Muscle layer of duodenum (tissue), 2 donors: ENCODE data around the gene FBLN2.

ENCODE experiments used
- H3K27ac ChIP-seq: one replicate; pipeline ENCODE4 v1.7.0; 2013; ENCODE audit warnings: mild to moderate bottlenecking, low read length
- H3K27me3 ChIP-seq: one replicate; pipeline ENCODE4 v1.7.0; 2013; ENCODE audit warnings: low read depth, mild to moderate bottlenecking, control low read depth, low read length
- H3K36me3 ChIP-seq, 2 donors: one replicate each; pipeline ENCODE4 v1.7.0; 2013; ENCODE audit warnings: low read length in 2 of 2, control low read depth in 1 of 2, mild to moderate bottlenecking in 1 of 2; ENCODE audit not compliant: insufficient read depth in 2 of 2, control insufficient read depth in 1 of 2
- H3K4me1 ChIP-seq, 2 donors: one replicate each; pipeline ENCODE4 v1.7.0; 2013; ENCODE audit warnings: low read length in 2 of 2, mild to moderate bottlenecking in 2 of 2, control low read depth in 1 of 2, moderate library complexity in 1 of 2; ENCODE audit not compliant: insufficient read depth in 2 of 2, control insufficient read depth in 1 of 2
- H3K4me3 ChIP-seq, 2 donors: one replicate each; pipeline ENCODE4 v1.7.0; 2013; ENCODE audit warnings: low read length in 2 of 2, low read depth in 1 of 2, mild to moderate bottlenecking in 1 of 2
- H3K9me3 ChIP-seq, 2 donors: one replicate each; pipeline ENCODE4 v1.7.0; 2013; ENCODE audit warnings: low read length in 2 of 2, control low read depth in 1 of 2, mild to moderate bottlenecking in 1 of 2; ENCODE audit not compliant: control insufficient read depth in 1 of 2
- donor health status: healthy.

The FBLN2 gene

DNA sequence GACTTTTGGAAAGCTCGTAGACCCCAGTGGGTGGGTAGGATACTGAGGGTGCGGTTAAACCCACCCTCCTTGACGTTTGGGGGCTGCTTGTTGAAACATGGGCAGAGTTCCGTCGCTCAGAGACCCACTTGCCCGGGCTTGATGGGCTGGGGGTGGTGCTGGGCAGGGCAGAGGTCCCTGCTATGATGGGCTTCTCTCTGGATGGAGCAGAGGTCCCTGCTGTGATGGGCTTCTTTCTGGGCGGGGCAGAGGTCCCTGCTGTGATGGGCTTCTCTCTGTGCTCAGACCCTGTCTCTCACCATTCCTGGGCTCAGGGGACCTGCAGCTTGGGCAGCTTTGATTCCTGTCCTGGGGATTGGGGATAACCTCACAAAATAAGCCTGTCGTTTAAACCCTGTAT is 45.2 kb downstream of the FBLN2 start:
- H3K27me3 ChIP-seq = no peaks in the 10 kb centered on the region
- H3K4me1 ChIP-seq = no peaks in the 10 kb centered on the region
- no peaks in the 10 kb centered on the region for H3K9me3 ChIP-seq
- H3K4me3 ChIP-seq = no peak overlapping the region
- no peaks in the 10 kb centered on the region for H3K36me3 ChIP-seq
- no peak overlapping the region for H3K27ac ChIP-seq

GRCh38 chr3:13594991-13595421 is 46.1 kb downstream of the FBLN2 start:
- no peaks in the 10 kb centered on the region for H3K27me3 ChIP-seq
- H3K4me3 ChIP-seq = no peak overlapping the region
- no peaks in the 10 kb centered on the region for H3K4me1 ChIP-seq
- H3K27ac ChIP-seq = no peak overlapping the region
- no peaks in the 10 kb centered on the region for H3K9me3 ChIP-seq
- no peaks in the 10 kb centered on the region for H3K36me3 ChIP-seq

DNA sequence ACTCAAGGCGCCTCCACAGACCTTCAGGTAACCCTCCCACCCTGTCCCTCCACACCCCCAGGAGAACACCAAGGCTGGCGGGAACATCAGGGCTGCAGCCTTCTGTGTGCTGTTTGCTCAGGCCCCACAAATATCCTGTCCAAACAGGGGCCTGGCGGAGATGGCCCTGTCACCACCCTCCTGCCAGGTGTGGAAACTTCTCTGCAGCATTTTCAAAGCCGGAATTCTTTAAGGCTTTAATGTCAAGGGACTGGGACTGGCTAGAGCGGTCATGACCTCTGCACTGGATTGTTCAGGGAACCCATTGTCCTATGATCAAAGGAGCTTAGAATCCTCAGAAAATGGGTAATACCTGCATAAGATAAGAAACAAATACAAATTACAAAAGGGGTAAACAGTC is 46.6 kb downstream of the FBLN2 start:
- H3K9me3 ChIP-seq = no peaks in the 10 kb centered on the region
- H3K36me3 ChIP-seq = no peaks in the 10 kb centered on the region
- no peak overlapping the region for H3K4me3 ChIP-seq
- no peaks in the 10 kb centered on the region for H3K4me1 ChIP-seq
- no peaks in the 10 kb centered on the region for H3K27me3 ChIP-seq
- no peak overlapping the region for H3K27ac ChIP-seq

- no peak overlapping the region for H3K27ac ChIP-seq
- H3K4me3 ChIP-seq = no peak overlapping the region
- no peaks in the 10 kb centered on the region for H3K27me3 ChIP-seq
- no peaks in the 10 kb centered on the region for H3K4me1 ChIP-seq
- H3K36me3 ChIP-seq = no peaks in the 10 kb centered on the region
- no peaks in the 10 kb centered on the region for H3K9me3 ChIP-seq
Measured at GRCh38 chr3:13596426-13597205, 47.7 kb downstream of the FBLN2 start.

DNA sequence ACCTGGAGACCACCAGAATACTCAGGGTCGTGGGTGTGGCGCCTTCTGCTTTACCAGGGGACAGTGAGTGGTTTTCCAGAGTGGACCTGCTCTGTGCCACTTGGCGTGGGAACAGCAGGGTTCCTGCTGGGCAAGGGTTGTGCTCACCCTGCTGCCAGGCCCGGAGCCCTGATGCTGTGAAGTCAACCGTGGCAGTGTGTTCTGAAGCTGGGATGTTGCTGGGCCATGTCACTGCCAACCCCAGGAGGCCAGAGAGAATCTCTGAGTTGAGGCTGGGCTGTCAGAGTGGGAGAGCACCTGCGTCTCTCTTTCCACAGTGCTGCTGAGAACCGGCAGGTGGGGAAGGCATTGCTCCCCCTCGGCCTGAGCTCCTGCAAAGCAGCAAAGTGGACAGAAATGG is 48.7 kb downstream of the FBLN2 start:
- no peaks in the 10 kb centered on the region for H3K36me3 ChIP-seq
- H3K4me3 ChIP-seq = no peak overlapping the region
- H3K9me3 ChIP-seq = no peaks in the 10 kb centered on the region
- no peaks in the 10 kb centered on the region for H3K4me1 ChIP-seq
- no peak overlapping the region for H3K27ac ChIP-seq
- H3K27me3 ChIP-seq = no peaks in the 10 kb centered on the region

- H3K27ac ChIP-seq = no peak overlapping the region
- H3K4me3 ChIP-seq = no peak overlapping the region
- no peaks in the 10 kb centered on the region for H3K27me3 ChIP-seq
- no peaks in the 10 kb centered on the region for H3K36me3 ChIP-seq
- no peaks in the 10 kb centered on the region for H3K9me3 ChIP-seq
- no peaks in the 10 kb centered on the region for H3K4me1 ChIP-seq
Measured at GRCh38 chr3:13598201-13598600, 49.3 kb downstream of the FBLN2 start.

- no peaks in the 10 kb centered on the region for H3K9me3 ChIP-seq
- H3K27ac ChIP-seq = no peak overlapping the region
- H3K36me3 ChIP-seq = no peaks in the 10 kb centered on the region
- no peak overlapping the region for H3K4me3 ChIP-seq
- H3K4me1 ChIP-seq = no peaks in the 10 kb centered on the region
- no peaks in the 10 kb centered on the region for H3K27me3 ChIP-seq
Measured at GRCh38 chr3:13598926-13599886, 50.3 kb downstream of the FBLN2 start.

DNA sequence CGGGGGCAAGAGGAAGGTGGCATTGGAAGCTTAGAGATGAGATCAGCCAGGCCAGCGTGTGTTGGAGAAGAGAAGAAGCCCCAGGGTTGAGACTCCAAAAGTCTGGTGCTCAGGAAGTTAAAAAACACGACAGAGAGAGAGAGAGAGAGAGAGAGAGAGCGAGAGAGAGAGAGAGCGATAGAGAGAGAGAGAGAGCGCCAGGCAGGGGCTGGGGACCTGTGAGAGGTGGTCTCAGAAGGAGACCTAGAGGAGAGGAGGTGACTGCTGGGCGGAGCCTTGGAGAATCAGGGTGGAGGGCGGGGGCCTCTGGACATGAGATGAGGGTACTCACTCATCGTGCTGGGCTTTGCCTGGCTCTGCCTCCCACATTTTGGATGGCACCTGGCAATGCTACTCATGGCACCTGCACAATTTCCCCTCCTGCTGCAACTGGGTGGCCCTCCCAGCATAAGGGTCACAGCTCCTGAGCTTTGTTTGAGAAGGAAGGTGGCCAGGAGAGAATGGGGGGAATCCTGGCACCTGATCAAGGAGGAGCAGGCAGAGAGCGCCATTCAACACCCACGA is 51.0 kb downstream of the FBLN2 start:
- no peaks in the 10 kb centered on the region for H3K4me1 ChIP-seq
- H3K27ac ChIP-seq = no peak overlapping the region

DNA sequence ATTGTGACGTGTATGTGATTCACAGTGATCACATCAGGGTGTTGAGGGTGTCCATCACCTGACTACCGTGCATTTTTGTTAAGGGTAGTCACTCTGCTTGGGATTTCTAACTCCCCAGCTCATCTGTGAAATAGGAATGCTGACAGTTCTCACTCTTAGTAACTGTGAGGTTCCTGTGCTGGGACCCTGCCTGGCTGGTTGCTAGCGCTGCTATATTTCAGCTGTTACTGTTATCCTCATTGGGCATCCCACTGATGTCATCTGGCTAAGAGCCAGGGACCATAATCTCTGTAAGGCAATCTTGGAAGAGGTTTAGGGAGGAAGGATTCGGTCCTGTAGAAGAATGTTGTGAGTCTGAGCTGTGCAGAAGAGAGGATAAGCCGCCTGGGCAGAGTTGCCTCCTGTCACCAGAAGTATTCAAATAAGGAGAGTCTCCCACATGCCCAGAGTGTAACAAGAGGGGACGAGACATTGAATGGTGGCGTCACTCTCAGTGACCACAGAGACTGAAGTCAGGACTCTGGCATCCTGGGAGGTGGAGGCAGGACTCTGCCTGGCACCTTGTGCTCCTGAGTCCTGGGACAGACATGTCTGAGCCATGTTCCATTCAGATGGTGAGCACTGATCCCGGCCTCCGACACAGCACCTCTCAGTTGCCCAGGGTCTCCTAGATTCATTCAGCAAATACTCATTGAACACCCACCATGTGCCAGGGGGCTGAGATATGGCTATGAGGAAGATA is 52.2 kb downstream of the FBLN2 start:
- Histone ChIP-seq H3K27ac (no peak overlapping the region), H3K4me1 (no peaks in the 10 kb centered on the region), H3K27me3 (no peaks in the 10 kb centered on the region), H3K9me3 (no peaks in the 10 kb centered on the region), H3K36me3 (no peaks in the 10 kb centered on the region), H3K4me3 (no peak overlapping the region)

More for the DNA sequence above, 51.0 kb downstream of the FBLN2 start:
- Histone ChIP-seq H3K36me3 (no peaks in the 10 kb centered on the region), H3K9me3 (no peaks in the 10 kb centered on the region), H3K27me3 (no peaks in the 10 kb centered on the region), H3K4me3 (no peak overlapping the region)

DNA sequence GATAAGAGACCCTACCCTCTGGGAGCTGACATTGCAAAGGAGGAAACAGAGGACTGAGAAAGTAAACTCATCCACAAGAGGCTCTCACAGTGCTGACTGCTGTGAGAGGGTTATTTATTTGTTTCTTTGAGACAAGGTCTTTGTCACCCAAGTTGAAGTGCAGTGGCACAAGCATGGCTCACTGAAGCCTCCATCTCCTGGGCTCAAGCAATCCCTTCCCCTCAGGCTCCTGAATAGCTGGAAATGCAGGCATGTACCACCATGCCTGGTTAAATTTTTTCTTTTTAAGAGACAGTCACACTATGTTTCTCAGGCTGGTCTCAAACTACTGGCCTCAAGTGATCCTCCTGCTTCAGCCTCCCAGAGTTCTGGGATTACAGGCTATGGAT is 52.8 kb downstream of the FBLN2 start:
- Histone ChIP-seq H3K27ac (no peak overlapping the region), H3K27me3 (no peaks in the 10 kb centered on the region), H3K4me3 (no peak overlapping the region), H3K4me1 (no peaks in the 10 kb centered on the region), H3K36me3 (no peaks in the 10 kb centered on the region), H3K9me3 (no peaks in the 10 kb centered on the region)

DNA sequence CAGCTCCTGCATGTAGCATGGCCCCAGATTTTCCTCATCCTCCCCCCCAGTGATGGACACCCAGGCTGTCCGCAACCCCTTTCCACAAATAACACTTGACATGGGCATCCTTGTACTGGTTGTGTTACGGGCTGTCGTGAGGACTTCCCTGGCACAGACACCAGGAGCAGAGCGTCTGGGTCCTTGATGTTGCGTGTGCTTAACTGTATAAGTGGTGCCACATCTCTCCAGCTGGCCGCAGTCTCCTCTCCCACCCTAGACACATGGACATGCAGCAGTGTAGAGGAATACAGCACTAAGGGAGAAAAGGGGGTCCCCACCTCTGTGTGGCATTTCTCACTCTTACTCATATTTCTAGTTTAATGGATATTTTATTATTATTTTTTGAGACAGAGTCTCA is 56.6 kb downstream of the FBLN2 start:
- no peaks in the 10 kb centered on the region for H3K36me3 ChIP-seq
- no peak overlapping the region for H3K27ac ChIP-seq
- no peaks in the 10 kb centered on the region for H3K9me3 ChIP-seq
- H3K4me1 ChIP-seq = no peaks in the 10 kb centered on the region
- no peak overlapping the region for H3K4me3 ChIP-seq
- H3K27me3 ChIP-seq = no peaks in the 10 kb centered on the region
